Measurements from ENCODE around the gene OGFOD1. TPM values are rescaled to one million over a fixed set of nuclear protein-coding genes. Genes with fewer than 3 reads are reported as not detected.

The OGFOD1 gene
- total RNA-seq, 1 experiment from 2014 or later = 55.5 TPM

DNA sequence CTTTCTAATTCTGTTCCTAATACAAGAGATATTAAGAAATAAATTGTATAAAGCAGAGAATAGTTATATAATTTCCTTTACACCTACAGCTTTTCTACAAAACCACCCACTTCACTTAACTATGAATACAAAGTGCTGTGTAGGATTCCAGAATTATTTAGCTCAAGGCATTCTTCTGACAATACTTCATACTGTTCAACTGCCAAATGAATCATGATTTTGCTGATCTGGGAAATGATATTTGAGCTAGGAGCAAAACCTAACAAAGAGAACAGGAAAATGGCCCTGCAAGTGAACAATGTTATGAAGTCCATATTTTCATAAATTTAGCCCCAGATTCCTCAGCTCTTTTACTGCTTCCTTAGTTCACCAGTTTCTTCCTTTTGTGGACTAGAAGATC, 55.6 kb downstream of the OGFOD1 start:
- Histone ChIP-seq H2AFZ (ENCODE audit: low read length) (no peak overlapping the region), H3K4me3 (ENCODE audit: low read length) (no peak overlapping the region), H3K36me3 (ENCODE audit: low read depth, low read length) (peaks cover 3% of the 10 kb centered on the region), H3F3A (ENCODE audit: low read length, unreplicated experiment) (no peaks in the 10 kb centered on the region), H3K9me3 (ENCODE audit: low read length) (no peaks in the 10 kb centered on the region), H3K9me2 (replicated peaks; ENCODE audit: low read length) (no peaks in the 10 kb centered on the region), H3K4me2 (ENCODE audit: low read length) (no peak overlapping the region), H3K27ac (ENCODE audit: low read length) (0 out of 2 replicates have a peak overlapping the region, but pooled peaks have one; percentile 18), H3K4me1 (ENCODE audit: insufficient read depth, low read length) (peaks cover 5% of the 10 kb centered on the region; the same call in 1 of the 2 replicates), H3K79me2 (ENCODE audit: low read length) (no peaks in the 10 kb centered on the region), H4K20me1 (ENCODE audit: low read length) (no peaks in the 10 kb centered on the region), H3K9ac (ENCODE audit: low read length) (no peak overlapping the region), H3K27me3 (ENCODE audit: low read length) (no peaks in the 10 kb centered on the region)
- BruUV-seq (replicated peaks) = no TSS peak
- ChIA-PET CTCF (no interaction called here), POLR2A (ENCODE audit: unreplicated experiment) (no interaction called here)
- DNase-seq (peak; percentile 33), ATAC-seq (no peak)
- intact Hi-C loops (cut with micrococcal nuclease) = no loop called here
- TF ChIP-seq, protein P1, sequence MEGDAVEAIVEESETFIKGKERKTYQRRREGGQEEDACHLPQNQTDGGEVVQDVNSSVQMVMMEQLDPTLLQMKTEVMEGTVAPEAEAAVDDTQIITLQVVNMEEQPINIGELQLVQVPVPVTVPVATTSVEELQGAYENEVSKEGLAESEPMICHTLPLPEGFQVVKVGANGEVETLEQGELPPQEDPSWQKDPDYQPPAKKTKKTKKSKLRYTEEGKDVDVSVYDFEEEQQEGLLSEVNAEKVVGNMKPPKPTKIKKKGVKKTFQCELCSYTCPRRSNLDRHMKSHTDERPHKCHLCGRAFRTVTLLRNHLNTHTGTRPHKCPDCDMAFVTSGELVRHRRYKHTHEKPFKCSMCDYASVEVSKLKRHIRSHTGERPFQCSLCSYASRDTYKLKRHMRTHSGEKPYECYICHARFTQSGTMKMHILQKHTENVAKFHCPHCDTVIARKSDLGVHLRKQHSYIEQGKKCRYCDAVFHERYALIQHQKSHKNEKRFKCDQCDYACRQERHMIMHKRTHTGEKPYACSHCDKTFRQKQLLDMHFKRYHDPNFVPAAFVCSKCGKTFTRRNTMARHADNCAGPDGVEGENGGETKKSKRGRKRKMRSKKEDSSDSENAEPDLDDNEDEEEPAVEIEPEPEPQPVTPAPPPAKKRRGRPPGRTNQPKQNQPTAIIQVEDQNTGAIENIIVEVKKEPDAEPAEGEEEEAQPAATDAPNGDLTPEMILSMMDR (conservative IDR thresholded peaks at IDR 0.05; ENCODE audit: low read depth, low read length) = no peak
- TF ChIP-seq EZH2phosphoT487 (IDR thresholded peaks at IDR 0.05; ENCODE audit: borderline replicate concordance, low read length) (no peak), EZH2 (IDR thresholded peaks at IDR 0.05; ENCODE audit: low read length, unreplicated experiment) (no peak)

DNA sequence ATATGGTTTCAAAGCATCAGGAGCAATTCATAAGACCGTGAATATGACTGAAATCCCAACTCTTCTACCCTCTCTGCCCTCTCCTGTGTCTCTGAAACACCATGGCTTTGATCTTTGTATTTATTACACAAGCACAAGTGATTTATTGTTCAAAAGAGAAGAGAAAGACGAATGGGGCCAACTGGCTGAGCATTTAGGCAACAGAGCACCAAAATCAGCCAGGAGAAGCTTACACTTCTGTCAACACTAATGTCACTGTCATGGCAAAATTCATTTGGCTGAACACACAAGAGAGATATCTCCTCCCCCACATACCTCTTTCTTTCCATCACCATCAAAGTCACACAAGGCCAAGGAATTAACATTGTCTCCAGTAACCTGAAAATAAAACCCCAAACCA, 59.2 kb downstream of the OGFOD1 start:
- H3K4me2 ChIP-seq (ENCODE audit: low read length) = no peak overlapping the region
- peaks cover 5% of the 10 kb centered on the region for H4K20me1 ChIP-seq (ENCODE audit: low read length)
- no peaks in the 10 kb centered on the region for H3F3A ChIP-seq (ENCODE audit: low read length, unreplicated experiment)
- no peak overlapping the region for H2AFZ ChIP-seq (ENCODE audit: low read length)
- ChIA-PET POLR2A (ENCODE audit: unreplicated experiment) (no interaction called here), CTCF (no interaction called here)
- DNase-seq (no peak), ATAC-seq (no peak)
- H3K9me3 ChIP-seq (ENCODE audit: low read length) = no peaks in the 10 kb centered on the region
- no peak overlapping the region for H3K9ac ChIP-seq (ENCODE audit: low read length)
- peaks cover 4% of the 10 kb centered on the region for H3K79me2 ChIP-seq (ENCODE audit: low read length)
- H3K4me3 ChIP-seq (ENCODE audit: low read length) = no peak overlapping the region
- H3K36me3 ChIP-seq (ENCODE audit: low read depth, low read length) = no peaks in the 10 kb centered on the region; the same call in 1 of the 2 replicates
- BruUV-seq (replicated peaks) = no TSS peak
- peaks cover 24% of the 10 kb centered on the region for H3K4me1 ChIP-seq (ENCODE audit: insufficient read depth, low read length)
- no peaks in the 10 kb centered on the region for H3K27me3 ChIP-seq (ENCODE audit: low read length)
- H3K27ac ChIP-seq (ENCODE audit: low read length) = no peak overlapping the region
- intact Hi-C loops (cut with micrococcal nuclease) = no loop called here
- no peak for TF ChIP-seq EZH2 (IDR thresholded peaks at IDR 0.05; ENCODE audit: low read length, unreplicated experiment)
- TF ChIP-seq, protein P1 (conservative IDR thresholded peaks at IDR 0.05; ENCODE audit: low read depth, low read length) = no peak
- no peak for TF ChIP-seq EZH2phosphoT487 (IDR thresholded peaks at IDR 0.05; ENCODE audit: borderline replicate concordance, low read length)
- H3K9me2 ChIP-seq (replicated peaks; ENCODE audit: low read length) = no peaks in the 10 kb centered on the region

DNA sequence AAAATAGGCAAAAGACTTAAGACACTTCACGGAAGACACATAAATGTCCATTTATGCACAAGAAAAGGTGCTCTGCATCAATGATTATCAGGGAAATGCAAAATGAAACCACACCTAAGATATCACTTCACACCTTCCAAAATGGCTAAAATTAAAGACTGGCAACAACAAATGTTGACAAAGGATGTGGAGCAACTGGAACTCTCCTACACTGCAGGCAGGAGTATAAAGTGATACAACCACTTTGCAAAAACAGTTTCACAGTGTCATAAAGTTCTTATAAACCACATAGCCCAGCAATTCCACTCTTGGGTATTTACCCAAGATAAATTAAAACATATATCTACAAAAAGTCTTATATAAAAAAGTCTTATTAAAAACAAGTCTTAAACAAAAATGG, 60.7 kb downstream of the OGFOD1 start:
- no peaks in the 10 kb centered on the region for H3K9me3 ChIP-seq (ENCODE audit: low read length)
- no TSS peak for BruUV-seq (replicated peaks)
- no peaks in the 10 kb centered on the region; the same call in 1 of the 2 replicates for H3K36me3 ChIP-seq (ENCODE audit: low read depth, low read length)
- TF ChIP-seq EZH2 (IDR thresholded peaks at IDR 0.05; ENCODE audit: low read length, unreplicated experiment) (no peak), EZH2phosphoT487 (IDR thresholded peaks at IDR 0.05; ENCODE audit: borderline replicate concordance, low read length) (no peak)
- TF ChIP-seq, protein P1 (conservative IDR thresholded peaks at IDR 0.05; ENCODE audit: low read depth, low read length) = no peak
- no peak for ATAC-seq
- H3F3A ChIP-seq (ENCODE audit: low read length, unreplicated experiment) = no peaks in the 10 kb centered on the region
- H3K4me3 ChIP-seq (ENCODE audit: low read length) = no peak overlapping the region
- H3K79me2 ChIP-seq (ENCODE audit: low read length) = peaks cover 9% of the 10 kb centered on the region
- no peak overlapping the region for H3K9ac ChIP-seq (ENCODE audit: low read length)
- POLR2A ChIA-PET (ENCODE audit: unreplicated experiment) = no interaction called here
- no peaks in the 10 kb centered on the region for H3K9me2 ChIP-seq (replicated peaks; ENCODE audit: low read length)
- no peak for DNase-seq
- H3K4me2 ChIP-seq (ENCODE audit: low read length) = no peak overlapping the region
- intact Hi-C loops (cut with micrococcal nuclease) = no loop called here
- peaks cover 25% of the 10 kb centered on the region for H3K4me1 ChIP-seq (ENCODE audit: insufficient read depth, low read length)
- no peak overlapping the region for H2AFZ ChIP-seq (ENCODE audit: low read length)
- H3K27ac ChIP-seq (ENCODE audit: low read length) = no peak overlapping the region
- H3K27me3 ChIP-seq (ENCODE audit: low read length) = no peaks in the 10 kb centered on the region
- H4K20me1 ChIP-seq (ENCODE audit: low read length) = peaks cover 5% of the 10 kb centered on the region
- CTCF ChIA-PET = no interaction called here

All from PC-3 (cell line).